Gastroesophageal sphincter (tissue), 2 donors: Measurements from ENCODE around the gene RPRML.

Experiments
- EP300 ChIP-seq: sonication (generic); formaldehyde crosslinking; IDR thresholded peaks from one replicate; pipeline ENCODE4 v1.6.1; 2017; ENCODE audit warnings: antibody characterized with exemption, mild to moderate bottlenecking
- POLR2A ChIP-seq, 2 donors: fragments of 450-650 bp; IDR thresholded peaks; one replicate each; pipeline ENCODE4 v1.6.1; 2017; ENCODE audit warnings: antibody characterized with exemption in 2 of 2, mild to moderate bottlenecking in 2 of 2, moderate library complexity in 1 of 2

DNA sequence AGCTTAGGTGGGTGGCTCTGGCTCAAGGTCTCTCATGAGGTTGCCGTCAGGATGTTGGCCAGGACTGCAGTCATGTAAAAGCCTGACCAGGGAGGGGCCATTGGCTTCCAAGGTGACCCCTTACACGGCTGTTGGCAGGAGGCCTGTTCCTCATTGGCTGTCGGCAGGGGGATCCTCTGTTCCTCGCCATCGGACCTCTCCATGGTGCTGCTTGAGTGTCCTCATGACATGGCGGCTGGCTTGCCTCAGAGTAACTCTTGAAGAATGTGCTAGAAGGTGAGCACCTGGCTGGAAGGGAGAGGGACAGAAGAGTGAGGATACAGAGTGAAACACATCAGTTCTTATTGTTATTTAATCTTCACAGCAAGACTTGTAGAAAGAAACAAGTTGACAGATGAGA, 4.7 kb upstream of the RPRML start:
- TF ChIP-seq EP300, result no peak
- no peak for TF ChIP-seq POLR2A (IDR thresholded peaks at IDR 0.05)
